GM21423 (cell line): ENCODE data around the gene ACP7.

Experiments used
- ATAC-seq: cut with Tn5 transposase; IDR thresholded peaks from one replicate; pipeline ENCODE4 v1.9.1; 2021; ENCODE audit warnings: mild to moderate bottlenecking, moderate library complexity; ENCODE audit not compliant: unreplicated experiment

ACP7 gene

DNA sequence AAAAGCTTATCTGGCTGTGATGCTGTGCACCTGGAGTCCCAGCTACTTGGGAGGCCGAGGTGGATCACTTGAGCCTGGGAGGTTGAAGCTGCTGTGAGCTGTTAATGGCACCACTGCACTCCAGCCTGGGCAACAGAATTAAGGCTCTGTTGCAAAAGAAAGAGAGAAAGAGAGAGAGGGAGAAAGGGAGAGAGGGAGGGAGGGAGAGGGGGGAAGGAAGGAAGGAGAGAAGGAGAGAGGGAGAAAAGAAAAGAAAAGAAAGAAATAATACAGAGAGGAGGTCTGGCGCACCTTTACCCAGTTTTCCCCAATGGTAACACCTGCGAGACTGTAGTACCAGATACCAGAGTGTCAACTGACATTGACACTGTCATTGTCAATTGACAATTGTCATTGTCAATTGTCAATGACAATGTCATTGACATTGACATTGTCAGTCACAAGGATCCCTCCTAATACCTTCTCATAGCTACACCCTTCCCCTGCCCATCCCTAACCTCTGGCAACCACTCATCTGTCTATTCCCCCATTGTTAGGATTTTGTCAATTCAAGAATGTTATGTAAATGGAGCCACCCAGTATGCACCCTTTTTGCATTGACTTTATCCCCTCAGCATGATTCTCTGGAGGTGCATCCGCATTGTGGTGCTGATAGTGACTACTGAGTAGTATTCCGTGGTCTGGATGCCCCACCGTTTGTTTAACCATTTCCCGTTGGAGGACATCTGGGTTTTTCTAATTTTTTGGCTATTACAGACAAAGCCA, 62.7 kb downstream of the ACP7 start:
- ATAC-seq: no peak

DNA sequence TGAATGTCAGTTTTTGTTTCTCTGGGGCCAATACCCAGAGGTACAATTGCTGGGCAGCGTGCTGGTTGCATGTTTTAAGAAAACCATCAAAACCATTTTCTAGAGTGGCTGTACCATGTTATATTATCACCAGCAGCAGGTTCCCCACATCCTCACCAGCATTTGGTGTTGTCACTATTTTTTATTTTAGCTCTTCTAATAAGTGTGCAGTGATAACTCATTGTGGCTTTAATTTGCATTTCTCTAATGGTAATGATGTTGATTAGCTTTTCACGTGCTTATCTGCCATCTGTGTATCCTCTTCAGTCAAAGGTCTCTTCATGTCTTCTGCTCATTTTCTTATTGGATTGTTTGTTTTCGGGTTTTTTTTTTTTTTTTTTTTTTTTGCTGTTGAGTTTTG, 63.3 kb downstream of the ACP7 start:
- ATAC-seq: no peak

DNA sequence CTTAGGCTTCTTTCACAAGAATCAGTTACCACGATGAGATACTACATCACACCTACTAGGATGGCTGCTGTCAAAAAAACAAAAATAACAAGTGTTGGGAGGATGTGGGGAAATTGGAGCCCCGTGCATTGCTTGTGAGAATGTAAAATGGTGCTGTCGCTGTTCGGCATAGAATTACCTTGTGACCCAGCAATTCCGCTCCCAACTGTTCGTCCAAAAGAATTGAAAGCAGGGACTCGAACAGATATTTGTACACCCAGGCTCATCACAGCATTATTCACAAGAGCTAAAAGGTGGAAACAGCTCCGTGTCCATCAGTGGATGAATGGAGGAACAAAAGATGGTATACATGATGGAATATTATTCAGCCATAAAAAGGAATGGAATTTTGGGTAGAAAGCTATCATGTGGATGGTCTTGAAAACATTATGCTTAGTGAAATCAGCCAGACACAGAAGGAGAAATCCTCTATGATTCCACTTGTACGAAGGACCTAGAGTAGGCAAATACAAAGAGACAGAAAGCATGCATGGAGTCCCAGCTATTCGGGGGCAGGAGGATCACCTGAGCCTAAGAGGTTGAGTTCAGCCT, 64.9 kb downstream of the ACP7 start:
- ATAC-seq: no peak

DNA sequence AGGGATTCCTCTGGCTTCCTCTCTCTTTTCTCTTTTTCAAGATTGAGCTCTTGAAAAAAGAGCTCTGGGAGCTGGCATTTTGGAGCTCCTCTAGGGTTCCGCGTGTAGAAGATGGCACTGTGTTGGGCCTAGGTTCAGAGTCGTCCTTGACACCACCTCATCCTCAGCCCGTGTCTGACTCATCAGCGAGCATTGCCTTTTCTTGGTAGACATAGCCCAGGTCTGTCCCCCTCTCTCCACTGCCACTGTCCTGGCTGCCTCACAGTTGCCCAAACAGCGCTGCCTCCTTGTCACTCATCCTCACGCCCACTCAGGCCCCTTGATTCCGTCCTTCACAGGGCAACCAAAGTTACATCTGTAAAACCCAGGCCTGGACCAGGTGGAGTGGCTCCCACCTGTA, 66.1 kb downstream of the ACP7 start:
- no peak for ATAC-seq

DNA sequence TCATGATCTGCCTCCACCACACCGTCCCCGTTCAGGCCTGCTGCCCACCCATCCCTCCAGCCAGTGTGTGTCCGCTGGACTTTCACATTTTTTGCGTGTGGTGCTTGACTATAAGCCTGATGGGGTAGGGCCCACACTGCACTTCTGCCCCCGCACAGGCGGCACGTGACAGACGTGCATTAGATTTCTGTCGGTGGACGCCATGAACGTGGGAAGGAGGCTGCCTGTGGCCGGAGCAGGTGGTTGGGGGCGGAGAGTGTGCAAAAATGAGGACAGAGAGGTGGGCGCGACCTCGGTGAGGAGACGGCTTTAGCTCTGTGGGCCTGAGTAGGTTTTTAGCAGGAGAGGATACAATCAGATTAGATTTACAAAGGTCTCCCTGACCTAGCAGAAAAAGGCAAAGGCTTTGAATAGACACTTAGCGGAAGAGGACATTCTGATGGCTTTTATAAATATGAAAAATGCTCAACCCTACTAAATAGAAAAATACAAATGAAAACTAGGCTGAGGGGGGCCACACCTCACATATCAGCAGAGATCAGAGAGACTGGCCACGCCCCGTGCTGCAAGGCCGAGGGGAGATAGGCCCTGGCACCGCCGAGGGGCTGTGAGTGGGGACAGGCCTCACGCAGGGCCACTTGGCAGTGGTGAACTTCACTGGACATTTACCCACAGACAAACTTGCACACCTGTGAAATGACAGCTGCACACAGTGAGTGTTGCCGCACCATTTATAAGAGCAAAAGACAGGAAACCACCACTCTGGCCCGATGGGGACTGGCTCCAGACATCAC, 66.8 kb downstream of the ACP7 start:
- ATAC-seq: no peak

DNA sequence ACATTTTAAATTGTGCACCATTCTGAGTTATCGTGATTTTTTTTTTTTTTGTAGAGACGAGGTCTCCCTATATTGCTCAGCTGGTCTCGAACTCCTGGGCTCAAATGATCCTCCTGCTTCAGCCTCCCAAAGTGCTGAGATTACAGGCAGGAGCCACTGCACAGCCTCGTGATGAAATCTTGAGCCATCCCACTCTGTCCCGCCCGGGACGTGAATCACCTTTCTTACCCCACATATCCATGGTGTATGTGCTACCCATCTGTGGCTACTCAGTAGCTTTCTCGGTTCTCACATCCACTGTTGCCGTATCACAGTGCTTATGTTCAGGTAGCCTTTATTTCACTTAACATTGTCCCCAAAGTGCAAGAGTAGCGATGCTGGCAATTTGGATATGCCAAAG, 67.9 kb downstream of the ACP7 start:
- no peak for ATAC-seq

DNA sequence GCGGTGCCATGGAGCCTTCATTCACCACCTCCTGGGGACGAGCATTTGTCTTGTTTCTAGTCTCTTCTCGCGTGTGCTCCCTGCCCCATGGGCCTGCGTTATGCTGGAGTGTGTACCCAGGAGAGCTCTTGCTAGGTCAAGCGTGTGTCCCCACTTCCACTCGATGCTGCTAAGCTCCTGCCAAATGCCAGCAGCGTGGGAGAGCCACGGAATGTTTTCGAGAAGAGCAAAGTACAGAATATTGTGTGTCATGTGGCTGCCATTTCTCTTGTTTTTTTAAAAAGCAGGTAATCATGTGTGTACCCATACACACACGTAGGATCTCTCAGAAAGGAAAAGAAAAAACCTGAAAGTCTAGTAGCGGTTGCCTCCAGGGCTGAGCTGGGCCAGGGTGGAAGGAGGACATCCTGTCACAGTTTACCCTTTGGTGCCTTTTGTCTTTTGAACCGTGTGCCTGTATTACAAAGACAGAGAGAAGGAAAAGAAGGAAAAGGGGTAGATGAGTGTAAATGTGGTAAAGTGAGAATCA, 70.0 kb downstream of the ACP7 start:
- no peak for ATAC-seq

DNA sequence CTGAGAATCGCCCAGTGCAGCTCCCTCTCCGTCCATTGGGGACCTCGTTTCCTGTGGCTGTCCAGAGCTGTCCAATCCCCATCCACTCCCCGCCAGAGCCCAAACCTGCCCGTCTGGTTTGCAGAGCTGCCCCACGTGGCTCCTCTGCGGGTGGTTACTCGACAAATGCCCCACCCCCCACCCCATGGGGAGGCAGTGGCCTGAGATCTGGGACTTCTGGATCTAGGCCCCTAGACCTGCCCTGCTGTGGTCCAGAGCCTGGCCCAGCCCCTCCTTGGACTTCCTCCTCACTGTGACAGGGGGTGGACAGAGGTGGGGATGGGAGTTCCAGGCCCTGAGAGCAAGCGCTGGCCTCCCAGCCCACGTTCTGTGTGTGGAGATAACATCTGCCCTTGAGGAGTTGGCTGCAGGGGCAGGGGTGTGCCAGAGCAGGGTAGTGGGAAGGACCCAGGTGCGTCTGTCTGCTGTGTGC, 70.5 kb downstream of the ACP7 start:
- no peak for ATAC-seq

DNA sequence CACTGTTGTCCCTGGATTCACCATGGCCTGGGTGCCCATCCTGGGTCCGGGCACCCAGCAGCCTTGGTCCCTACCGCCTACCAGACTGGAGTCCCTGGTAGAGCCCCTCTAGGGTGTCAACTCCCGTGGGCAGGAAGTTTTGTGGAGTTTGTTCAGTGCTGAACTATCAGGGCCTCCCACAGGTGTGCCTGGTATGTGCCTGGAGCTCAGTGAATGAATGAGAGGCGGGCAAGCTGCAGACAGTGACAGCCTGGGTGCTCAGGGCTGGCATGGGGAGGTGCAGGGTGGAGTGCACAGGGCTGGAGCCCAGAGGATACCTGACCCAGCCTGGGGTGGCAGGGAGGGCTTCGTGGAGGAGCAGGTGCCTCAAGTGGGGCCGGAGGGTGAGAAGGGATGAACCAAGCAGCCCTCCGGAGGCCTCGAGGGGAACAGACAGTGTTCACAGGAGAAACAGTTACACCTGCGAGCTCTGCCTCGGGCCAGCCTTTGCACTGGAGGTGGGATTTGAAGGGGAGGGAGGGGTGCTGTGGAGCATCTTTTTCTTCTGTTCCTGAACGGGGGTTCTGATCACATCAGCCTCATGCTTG, 71.0 kb downstream of the ACP7 start:
- no peak for ATAC-seq

DNA sequence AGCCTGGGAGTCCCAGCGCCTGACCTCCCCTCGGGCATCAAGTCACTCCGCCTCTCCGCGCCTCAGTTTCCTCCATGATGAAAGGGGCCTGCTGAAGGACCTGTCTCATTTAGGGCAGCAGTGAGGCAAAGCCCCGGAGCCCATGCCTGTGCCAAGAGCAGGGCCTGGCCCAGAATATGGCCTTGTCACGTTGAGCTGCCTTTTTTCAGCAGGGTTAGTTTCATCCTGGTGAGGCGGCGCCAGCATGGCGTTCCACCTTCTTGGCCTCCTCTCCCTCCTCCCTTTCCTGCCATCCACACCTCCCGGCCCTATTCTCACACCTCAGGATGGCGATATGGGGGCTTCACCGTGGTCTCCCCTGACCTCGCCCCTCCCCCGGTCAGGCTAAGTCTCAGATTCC, 71.6 kb downstream of the ACP7 start:
- ATAC-seq: no peak

DNA sequence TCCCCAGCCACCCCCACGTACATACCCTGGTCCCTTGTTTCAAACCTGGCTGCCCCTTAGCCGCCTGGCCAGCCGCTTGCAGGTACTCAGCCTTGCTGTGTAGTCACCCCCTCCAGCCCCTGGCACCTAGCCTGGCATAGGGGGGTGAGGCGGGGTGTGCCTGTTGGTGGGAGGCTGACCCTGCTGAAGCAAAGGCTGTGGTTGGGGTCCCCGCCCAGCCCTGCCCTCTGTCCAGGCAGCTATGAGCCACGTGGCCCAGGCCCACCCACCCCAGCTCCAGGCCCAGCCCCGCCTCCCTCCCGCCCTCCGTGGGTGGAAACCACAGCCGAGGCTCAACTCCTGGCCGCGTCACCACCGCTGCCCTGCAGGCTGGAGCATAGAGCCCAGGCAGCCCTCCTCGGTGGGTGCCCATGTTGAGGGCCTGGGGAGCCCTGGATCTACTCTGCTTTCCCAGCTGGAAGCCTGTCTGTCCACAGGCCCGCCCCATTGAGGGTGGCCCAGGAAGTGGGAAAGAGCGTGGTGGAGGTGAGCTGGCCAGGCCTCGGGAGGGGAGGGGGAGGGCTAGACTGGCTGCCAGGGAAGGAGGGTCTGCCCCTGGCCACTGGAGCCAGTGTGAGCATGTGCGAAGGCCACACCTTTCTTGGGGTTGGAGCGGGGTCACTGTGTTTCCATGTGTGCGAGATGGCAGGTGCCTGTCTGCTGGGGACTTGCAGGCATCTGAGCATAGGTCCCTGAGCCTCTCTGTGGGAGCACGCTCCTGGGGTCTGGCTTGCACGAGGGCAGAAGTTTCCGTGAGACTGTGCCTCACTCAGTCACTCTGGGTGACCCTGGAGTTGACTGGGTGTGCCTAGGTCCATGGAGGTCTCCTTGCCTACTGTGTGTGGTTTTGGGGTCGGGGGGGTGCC, 72.4 kb downstream of the ACP7 start:
- no peak for ATAC-seq

DNA sequence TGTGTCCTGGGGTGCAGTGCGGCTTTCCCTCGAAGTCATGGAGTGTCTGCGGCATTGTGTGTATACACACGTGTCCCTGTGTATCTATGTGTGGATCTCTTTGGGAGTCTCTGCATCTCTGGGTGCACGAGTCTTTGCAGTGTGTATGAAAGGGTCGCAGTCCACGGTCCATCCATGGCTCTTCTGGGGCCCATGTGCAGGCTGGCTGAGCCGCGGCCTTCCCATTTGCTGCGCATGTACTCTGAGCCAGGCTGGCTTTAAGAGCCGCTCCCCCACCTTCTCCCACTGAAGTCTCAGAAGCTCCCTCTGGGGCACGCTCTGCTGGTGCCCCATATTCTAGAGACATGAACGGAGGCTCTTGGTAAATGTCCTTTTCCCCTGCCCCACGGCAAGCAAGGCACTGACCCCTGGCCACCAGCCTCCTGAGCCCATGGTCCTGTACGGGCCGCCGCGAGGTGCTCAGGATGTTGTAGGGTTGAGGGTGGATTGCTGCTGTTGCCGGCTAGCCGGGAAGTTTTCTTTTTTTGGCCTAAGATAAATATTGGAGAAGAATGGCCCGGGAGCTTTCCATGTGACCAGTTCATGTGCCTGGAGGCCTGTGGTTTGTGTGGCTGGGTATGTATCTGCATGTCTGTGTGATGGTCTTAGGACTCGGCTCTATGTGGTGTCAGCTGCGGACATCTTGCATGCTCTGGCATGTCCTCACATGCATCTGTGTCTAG, 73.3 kb downstream of the ACP7 start:
- ATAC-seq: no peak

DNA sequence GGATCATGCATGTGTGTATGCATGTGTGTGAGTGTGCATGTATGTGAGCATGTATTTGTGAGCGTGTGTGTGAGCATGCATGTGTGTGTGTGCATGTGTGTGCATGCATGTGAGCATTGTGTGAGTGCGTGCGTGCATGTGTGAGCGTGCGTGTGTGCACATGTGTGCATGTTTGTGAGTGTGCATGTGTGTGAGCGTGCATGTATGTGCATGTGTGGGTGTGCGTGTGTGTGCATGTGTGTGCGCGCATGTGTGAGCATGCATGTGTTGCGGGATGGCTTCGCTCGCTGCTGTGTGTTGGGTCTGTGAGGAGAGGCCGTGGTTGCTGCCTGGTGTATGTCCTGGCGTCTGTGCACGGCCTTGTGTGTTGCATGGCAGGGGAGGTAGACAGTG, 73.8 kb downstream of the ACP7 start:
- no peak for ATAC-seq

DNA sequence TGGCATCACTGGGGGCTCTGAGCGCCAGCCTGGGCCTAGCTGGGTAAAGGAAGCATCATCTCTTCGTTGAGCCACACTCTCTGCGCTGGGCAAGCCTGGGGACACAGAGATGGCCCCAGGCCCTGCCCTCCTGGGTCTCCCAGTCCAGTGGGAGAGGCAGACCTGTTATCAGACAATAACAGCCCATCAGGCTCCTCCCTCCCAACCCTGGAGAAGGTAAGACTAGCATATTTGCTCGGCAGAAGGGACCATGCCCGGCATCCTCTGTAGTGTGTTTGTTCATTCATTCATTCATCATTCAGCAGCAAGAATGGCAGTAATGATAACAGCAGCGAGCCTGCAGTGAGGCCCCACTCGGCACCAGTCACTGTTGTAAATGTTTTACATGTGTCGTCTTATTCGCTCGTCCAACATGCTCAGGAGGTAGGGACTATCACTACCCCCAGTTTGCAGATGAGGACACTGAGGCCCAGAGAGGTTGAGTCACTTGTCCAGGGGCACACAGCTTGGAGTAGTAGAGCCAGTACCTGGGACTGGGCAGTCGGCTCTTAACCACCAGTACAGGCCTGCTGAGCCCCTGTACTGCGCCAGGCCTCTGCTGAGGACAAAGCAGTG, 74.6 kb downstream of the ACP7 start:
- no peak for ATAC-seq

DNA sequence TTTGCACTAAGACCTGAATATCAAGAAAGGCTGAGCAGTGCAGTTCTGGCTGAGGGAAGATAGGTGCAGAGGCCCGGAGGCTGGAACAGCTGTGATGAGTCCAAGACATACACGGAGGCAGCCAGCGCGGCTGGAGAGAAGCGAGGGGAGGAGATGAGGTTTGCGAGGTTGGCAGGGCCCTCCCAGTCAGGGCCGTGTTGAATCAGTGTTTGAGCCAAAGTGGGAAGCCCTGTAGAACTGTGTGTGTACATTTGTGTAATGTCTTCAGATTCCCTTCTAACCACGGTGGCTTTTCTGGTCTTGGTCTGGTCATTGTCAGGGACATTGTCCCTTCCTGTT, 76.3 kb downstream of the ACP7 start:
- ATAC-seq: no peak
